Measurements from ENCODE around the gene LYPLA2.
A peak's percentile ranks its signal among the peaks of the same experiment; 100 is the strongest.
"Not testable (repeated sequence)": the region's sequence is repeated elsewhere in the genome, so short reads cannot be mapped to it uniquely, and the experiment has no call there.

The LYPLA2 gene

DNA sequence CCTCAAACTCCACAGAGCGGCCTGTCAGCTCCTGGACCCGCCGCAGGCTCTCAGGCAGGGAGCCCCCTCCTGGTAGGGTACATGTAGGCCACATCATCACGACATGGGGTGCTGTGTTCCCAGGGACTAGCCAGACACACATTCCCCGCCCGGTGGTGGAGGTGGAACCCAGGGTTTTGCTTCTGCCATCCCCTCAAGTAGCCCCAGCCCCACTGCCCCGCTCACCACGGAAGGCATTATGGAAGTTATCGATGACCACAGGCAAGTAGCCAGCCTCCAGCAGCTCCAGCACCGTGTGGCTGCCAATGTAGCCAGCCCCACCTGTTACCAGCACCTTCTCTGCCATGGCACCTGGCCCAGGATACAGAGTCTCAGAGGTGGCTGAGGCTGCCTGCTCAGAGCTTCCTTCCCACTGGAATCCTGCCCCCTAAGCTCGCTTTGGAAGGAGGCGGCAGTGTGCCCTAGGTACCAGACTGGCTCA, 7.8 kb downstream of the LYPLA2 start:
- DNase-seq (ENCODE audit: insufficient read length, low spot score) (no peak), FAIRE-seq (no peak)
- TF ChIP-seq, protein P1, sequence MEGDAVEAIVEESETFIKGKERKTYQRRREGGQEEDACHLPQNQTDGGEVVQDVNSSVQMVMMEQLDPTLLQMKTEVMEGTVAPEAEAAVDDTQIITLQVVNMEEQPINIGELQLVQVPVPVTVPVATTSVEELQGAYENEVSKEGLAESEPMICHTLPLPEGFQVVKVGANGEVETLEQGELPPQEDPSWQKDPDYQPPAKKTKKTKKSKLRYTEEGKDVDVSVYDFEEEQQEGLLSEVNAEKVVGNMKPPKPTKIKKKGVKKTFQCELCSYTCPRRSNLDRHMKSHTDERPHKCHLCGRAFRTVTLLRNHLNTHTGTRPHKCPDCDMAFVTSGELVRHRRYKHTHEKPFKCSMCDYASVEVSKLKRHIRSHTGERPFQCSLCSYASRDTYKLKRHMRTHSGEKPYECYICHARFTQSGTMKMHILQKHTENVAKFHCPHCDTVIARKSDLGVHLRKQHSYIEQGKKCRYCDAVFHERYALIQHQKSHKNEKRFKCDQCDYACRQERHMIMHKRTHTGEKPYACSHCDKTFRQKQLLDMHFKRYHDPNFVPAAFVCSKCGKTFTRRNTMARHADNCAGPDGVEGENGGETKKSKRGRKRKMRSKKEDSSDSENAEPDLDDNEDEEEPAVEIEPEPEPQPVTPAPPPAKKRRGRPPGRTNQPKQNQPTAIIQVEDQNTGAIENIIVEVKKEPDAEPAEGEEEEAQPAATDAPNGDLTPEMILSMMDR (IDR thresholded peaks at IDR 0.05; ENCODE audit: insufficient read depth, missing control alignments) = no peak

DNA sequence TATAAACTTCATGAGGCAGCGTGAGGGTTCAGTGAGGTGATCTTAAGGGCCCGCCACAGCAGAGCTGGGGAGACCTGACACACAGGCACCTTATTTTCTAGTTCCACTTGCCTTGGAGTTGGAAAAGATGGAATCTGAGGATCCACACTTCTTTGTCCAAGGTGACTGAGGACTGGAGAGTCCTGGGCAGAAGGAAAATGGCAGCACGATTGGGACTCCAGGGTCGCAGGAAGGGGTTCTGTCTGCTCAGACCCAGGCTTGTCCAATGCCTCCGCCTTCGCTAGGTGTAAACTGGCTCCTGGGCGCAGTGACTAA, 8.3 kb downstream of the LYPLA2 start:
- FAIRE-seq (no peak), DNase-seq (ENCODE audit: insufficient read length, low spot score) (no peak)
- TF ChIP-seq, protein P1 (IDR thresholded peaks at IDR 0.05; ENCODE audit: insufficient read depth, missing control alignments) = no peak

DNA sequence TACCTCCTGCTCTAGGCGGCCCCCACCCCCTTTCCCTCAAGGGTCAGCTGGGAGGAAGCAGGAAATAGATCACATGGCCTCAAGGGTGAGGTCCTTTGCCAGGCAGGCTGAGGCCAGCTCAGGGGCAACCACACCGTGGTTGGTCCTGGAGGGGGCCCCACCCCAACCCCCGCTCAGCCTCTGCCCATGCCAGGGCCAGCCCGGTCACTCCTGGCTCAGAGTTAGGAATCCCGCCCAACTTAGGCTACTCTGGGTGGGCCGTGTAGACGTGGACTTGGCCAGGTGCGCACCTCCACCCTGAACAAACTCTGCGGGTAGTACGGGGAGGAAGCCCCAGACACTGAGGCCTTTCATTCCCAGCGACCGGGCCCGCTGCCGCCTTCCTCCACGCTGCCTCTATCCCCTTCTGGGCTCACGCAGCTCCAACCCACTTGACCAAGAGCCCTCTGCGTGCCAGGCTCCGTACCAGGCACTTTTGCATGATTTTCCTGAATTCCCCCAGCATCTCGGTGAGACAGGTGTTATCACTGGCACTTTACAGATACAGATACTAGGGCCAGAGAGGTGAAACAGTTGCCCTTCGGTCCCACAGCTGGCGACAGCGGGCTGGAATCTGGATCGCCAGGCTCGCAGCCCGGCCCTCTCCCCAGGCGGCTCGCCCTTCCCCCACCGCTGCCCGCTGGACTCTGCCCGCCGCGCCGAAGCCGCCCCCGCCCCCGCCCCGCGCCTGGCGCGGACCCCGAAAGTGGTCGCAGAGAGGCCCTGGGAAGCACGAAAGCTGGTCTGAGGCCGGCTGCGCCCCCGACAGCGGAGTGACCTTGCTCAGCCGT, 8.8 kb downstream of the LYPLA2 start:
- FAIRE-seq (no peak), DNase-seq (ENCODE audit: insufficient read length, low spot score) (no peak)
- TF ChIP-seq, protein P1 (IDR thresholded peaks at IDR 0.05; ENCODE audit: insufficient read depth, missing control alignments) = no peak

GRCh38 chr1:23800400-23801337, 9.7 kb downstream of the LYPLA2 start, which contains the start of gene GALE:
Gene GALE, minus strand, starts transcription at chr1:23800754. Its CDS starts 1,747 bp downstream, at chr1:23799007.
- TF ChIP-seq, protein P1 (IDR thresholded peaks at IDR 0.05; ENCODE audit: insufficient read depth, missing control alignments) = no peak
- FAIRE-seq (no peak), DNase-seq (ENCODE audit: insufficient read length, low spot score) (peak; percentile 89)

GRCh38 chr1:23801338-23801748, 10.4 kb downstream of the LYPLA2 start:
- TF ChIP-seq, protein P1 (IDR thresholded peaks at IDR 0.05; ENCODE audit: insufficient read depth, missing control alignments) = no peak
- FAIRE-seq (no peak), DNase-seq (ENCODE audit: insufficient read length, low spot score) (no peak)

DNA sequence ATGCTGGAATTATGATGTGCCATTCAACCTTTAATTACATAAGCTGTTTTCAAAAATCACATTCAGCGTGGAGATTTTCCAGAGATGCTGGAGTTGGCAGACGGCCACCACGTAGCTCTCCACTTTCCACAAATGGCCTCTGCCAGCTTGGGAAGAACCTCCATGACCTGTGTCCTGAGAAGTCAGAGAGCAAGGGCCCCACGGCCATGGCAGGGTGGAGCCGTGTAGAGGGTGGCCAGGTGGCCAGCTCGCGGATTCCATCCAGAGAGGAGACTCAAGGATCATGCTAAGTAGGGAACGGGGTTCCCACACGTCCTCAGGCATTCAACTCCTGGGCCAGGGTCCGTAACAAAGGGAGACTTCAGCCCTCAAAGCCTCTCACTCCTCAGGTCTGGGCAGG, 10.9 kb downstream of the LYPLA2 start:
- DNase-seq (ENCODE audit: insufficient read length, low spot score) (no peak), FAIRE-seq (no peak)
- TF ChIP-seq, protein P1 (IDR thresholded peaks at IDR 0.05; ENCODE audit: insufficient read depth, missing control alignments) = no peak

GRCh38 chr1:23802809-23803342, 11.9 kb downstream of the LYPLA2 start:
- DNase-seq (ENCODE audit: insufficient read length, low spot score); FAIRE-seq: not testable (repeated sequence)
